ENCODE measurements around the gene TSGA10IP. TPM values are rescaled to one million over a fixed set of nuclear protein-coding genes. Genes with fewer than 3 reads are reported as not detected.

The TSGA10IP gene
- total RNA-seq, 1 experiment from 2014 or later = 3.4 TPM

- ATAC-seq = no peak
- peaks cover 17% of the 10 kb centered on the region for H3K4me1 Mint-ChIP-seq
- ChIA-PET CTCF (interaction anchor here (1.3 to 1.7 kb wide), 3 partner anchors 16 to 226 kb away, joined by 4 to 5 read pairs (median 4); no protein-coding TSS in a partner anchor), POLR2A (interaction anchor here (0.6 kb wide), 1 partner anchor 17 kb away, joined by 7 read pairs; no protein-coding TSS in a partner anchor)
- DNase-seq (ENCODE audit: low spot score) = no peak
- H3K36me3 Mint-ChIP-seq = peaks cover 18% of the 10 kb centered on the region
- TF ChIP-seq KAT7 (CRISPR knock-in tag; IDR thresholded peaks at IDR 0.05; ENCODE audit: borderline replicate concordance) (no peak), TEAD1 (CRISPR knock-in tag; IDR thresholded peaks at IDR 0.05) (no peak), FOXP1 (CRISPR knock-in tag; IDR thresholded peaks at IDR 0.05; ENCODE audit: borderline replicate concordance) (no peak), ZNF219 (CRISPR knock-in tag; IDR thresholded peaks at IDR 0.05; ENCODE audit: borderline replicate concordance) (no peak), ERG (CRISPR knock-in tag; IDR thresholded peaks at IDR 0.05) (no peak), TP53 (CRISPR knock-in tag; IDR thresholded peaks at IDR 0.05) (no peak), ESRRA (CRISPR knock-in tag; IDR thresholded peaks at IDR 0.05; ENCODE audit: borderline replicate concordance) (no peak), NFYB (CRISPR knock-in tag; conservative IDR thresholded peaks at IDR 0.05; ENCODE audit: low read depth) (no peak), JAZF1 (CRISPR knock-in tag; IDR thresholded peaks at IDR 0.05) (no peak)
- H3K27me3 Mint-ChIP-seq (ENCODE audit: low read depth) = peaks cover 12% of the 10 kb centered on the region
- H3K27ac Mint-ChIP-seq = peak overlapping the region; percentile 68
- H3K9me3 Mint-ChIP-seq = no peaks in the 10 kb centered on the region
- no peak overlapping the region for H3K4me3 Mint-ChIP-seq
Observed at GRCh38 chr11:66006134-66006890, 61.0 kb downstream of the TSGA10IP start.

GRCh38 chr11:66006891-66007176, 61.6 kb downstream of the TSGA10IP start:
- Mint-ChIP-seq H3K4me1 (peaks cover 17% of the 10 kb centered on the region), H3K36me3 (peaks cover 16% of the 10 kb centered on the region), H3K4me3 (no peak overlapping the region), H3K27ac (peak overlapping the region; percentile 68), H3K27me3 (ENCODE audit: low read depth) (peaks cover 16% of the 10 kb centered on the region), H3K9me3 (no peaks in the 10 kb centered on the region)
- DNase-seq (ENCODE audit: low spot score) (no peak), ATAC-seq (no peak)
- ChIA-PET POLR2A (interaction anchor here (0.6 kb wide), 1 partner anchor 17 kb away, joined by 7 read pairs; no protein-coding TSS in a partner anchor), CTCF (interaction anchor here (0.6 to 1.7 kb wide), 4 partner anchors 15 to 227 kb away, joined by 4 to 5 read pairs (median 4); no protein-coding TSS in a partner anchor)
- TF ChIP-seq, protein P1, sequence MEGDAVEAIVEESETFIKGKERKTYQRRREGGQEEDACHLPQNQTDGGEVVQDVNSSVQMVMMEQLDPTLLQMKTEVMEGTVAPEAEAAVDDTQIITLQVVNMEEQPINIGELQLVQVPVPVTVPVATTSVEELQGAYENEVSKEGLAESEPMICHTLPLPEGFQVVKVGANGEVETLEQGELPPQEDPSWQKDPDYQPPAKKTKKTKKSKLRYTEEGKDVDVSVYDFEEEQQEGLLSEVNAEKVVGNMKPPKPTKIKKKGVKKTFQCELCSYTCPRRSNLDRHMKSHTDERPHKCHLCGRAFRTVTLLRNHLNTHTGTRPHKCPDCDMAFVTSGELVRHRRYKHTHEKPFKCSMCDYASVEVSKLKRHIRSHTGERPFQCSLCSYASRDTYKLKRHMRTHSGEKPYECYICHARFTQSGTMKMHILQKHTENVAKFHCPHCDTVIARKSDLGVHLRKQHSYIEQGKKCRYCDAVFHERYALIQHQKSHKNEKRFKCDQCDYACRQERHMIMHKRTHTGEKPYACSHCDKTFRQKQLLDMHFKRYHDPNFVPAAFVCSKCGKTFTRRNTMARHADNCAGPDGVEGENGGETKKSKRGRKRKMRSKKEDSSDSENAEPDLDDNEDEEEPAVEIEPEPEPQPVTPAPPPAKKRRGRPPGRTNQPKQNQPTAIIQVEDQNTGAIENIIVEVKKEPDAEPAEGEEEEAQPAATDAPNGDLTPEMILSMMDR (IDR thresholded peaks at IDR 0.05) = no peak
- TF ChIP-seq ZMAT4 (CRISPR knock-in tag; IDR thresholded peaks at IDR 0.05) (no peak), AR (CRISPR knock-in tag; IDR thresholded peaks at IDR 0.05) (no peak), ZNF138 (CRISPR knock-in tag; conservative IDR thresholded peaks at IDR 0.05) (no peak), NR3C1 (CRISPR knock-in tag; conservative IDR thresholded peaks at IDR 0.05; ENCODE audit: low read depth) (no peak), ZNF232 (CRISPR knock-in tag; IDR thresholded peaks at IDR 0.05) (no peak), CDX4 (CRISPR knock-in tag; IDR thresholded peaks at IDR 0.05; ENCODE audit: borderline replicate concordance) (no peak), CBFB (CRISPR knock-in tag; IDR thresholded peaks at IDR 0.05; ENCODE audit: low read depth) (no peak), ZNF671 (CRISPR knock-in tag; IDR thresholded peaks at IDR 0.05) (no peak), TEAD1 (CRISPR knock-in tag; IDR thresholded peaks at IDR 0.05) (no peak), NFE2L1 (CRISPR knock-in tag; IDR thresholded peaks at IDR 0.05) (no peak), SMAD4 (CRISPR knock-in tag; IDR thresholded peaks at IDR 0.05) (no peak)
- TF ChIP-seq, protein P2, sequence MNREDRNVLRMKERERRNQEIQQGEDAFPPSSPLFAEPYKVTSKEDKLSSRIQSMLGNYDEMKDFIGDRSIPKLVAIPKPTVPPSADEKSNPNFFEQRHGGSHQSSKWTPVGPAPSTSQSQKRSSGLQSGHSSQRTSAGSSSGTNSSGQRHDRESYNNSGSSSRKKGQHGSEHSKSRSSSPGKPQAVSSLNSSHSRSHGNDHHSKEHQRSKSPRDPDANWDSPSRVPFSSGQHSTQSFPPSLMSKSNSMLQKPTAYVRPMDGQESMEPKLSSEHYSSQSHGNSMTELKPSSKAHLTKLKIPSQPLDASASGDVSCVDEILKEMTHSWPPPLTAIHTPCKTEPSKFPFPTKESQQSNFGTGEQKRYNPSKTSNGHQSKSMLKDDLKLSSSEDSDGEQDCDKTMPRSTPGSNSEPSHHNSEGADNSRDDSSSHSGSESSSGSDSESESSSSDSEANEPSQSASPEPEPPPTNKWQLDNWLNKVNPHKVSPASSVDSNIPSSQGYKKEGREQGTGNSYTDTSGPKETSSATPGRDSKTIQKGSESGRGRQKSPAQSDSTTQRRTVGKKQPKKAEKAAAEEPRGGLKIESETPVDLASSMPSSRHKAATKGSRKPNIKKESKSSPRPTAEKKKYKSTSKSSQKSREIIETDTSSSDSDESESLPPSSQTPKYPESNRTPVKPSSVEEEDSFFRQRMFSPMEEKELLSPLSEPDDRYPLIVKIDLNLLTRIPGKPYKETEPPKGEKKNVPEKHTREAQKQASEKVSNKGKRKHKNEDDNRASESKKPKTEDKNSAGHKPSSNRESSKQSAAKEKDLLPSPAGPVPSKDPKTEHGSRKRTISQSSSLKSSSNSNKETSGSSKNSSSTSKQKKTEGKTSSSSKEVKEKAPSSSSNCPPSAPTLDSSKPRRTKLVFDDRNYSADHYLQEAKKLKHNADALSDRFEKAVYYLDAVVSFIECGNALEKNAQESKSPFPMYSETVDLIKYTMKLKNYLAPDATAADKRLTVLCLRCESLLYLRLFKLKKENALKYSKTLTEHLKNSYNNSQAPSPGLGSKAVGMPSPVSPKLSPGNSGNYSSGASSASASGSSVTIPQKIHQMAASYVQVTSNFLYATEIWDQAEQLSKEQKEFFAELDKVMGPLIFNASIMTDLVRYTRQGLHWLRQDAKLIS (CRISPR knock-in tag; IDR thresholded peaks at IDR 0.05; ENCODE audit: borderline replicate concordance) = no peak
- TF ChIP-seq, protein P3, sequence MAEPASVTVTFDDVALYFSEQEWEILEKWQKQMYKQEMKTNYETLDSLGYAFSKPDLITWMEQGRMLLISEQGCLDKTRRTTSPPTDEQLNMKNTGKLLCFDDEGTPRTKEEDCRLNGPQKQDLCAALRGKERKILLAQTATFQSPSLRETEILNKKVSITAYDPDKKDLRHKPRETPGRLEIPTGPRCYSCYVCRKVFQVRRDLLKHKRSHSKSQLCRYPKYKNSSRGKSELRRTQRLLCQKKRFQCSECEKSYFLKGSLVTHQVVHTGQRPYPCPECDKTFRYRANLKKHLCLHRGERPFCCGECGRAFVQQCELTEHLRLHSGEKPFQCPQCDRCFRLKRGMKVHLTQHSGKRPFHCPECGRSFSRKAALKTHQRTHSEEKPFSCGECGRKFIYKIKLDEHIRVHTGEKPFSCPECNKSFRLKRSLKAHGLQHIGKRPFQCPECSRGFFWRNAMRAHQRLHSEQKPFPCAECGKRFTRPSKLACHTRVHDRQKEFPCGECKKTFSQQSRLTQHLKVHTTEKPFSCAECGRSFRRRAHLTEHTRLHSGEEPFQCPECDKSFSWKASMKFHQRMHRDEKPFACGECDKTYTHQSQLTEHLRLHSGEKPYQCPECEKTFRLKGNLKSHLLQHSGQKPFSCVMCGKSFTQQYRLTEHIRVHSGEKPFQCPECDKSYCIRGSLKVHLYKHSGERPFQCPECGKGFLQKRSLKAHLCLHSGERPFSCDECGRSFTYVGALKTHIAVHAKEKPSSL (CRISPR knock-in tag; conservative IDR thresholded peaks at IDR 0.05) = no peak
